H1 (cell line): Measurements from ENCODE around the gene MMAA. TPM values are rescaled to one million over a fixed set of nuclear protein-coding genes. Genes with fewer than 3 reads are reported as not detected.

Experiments
- CREB1 ChIP-seq: IDR thresholded peaks from 2 replicates; pipeline ENCODE4 v1.6.1; 2012; ENCODE audit warnings: inconsistent platforms
- HDAC2 ChIP-seq, 2 experiments: fragments of 300-600 bp in 1 of 2; sonication (generic) in 1 of 2; IDR thresholded peaks; 2 replicates each; pipeline ENCODE4 v1.6.1; 2011 to 2012; ENCODE audit warnings: low read depth in 2 of 2, low read length in 2 of 2, mild to moderate bottlenecking in 2 of 2, moderate library complexity in 2 of 2, borderline replicate concordance in 1 of 2, inconsistent platforms in 1 of 2
- MAFK ChIP-seq: IDR thresholded peaks from 2 replicates; pipeline ENCODE4 v1.6.1; 2012; ENCODE audit warnings: low read depth, mild to moderate bottlenecking, improper control_type of control experiment, low read length
- POU5F1 ChIP-seq: IDR thresholded peaks from 2 replicates; pipeline ENCODE4 v1.6.1; 2011; ENCODE audit warnings: low read depth, mild to moderate bottlenecking, low read length, moderate library complexity
- SIN3A ChIP-seq, 2 experiments: IDR thresholded peaks in 1 of 2; conservative IDR thresholded peaks in 1 of 2; 2 replicates each; pipeline ENCODE4 v1.6.1; 2011 to 2012; ENCODE audit warnings: low read length in 2 of 2, improper control_type of control experiment in 1 of 2, low read depth in 1 of 2, mild to moderate bottlenecking in 1 of 2
- SP2 ChIP-seq: IDR thresholded peaks from 2 replicates; pipeline ENCODE4 v1.6.1; 2012; ENCODE audit warnings: mild to moderate bottlenecking, low read length, inconsistent platforms
- TBP ChIP-seq: IDR thresholded peaks from 2 replicates; pipeline ENCODE4 v1.6.1; 2011; ENCODE audit warnings: low read depth, low read length, improper control_type of control experiment
- polyA plus RNA-seq, 7 experiments: library from polyadenylated mRNA; depleted of rRNA in 3 of 7; stranded (reverse) in 5 of 7; unstranded in 2 of 7; fragments of >200 nt in 5 of 7; fragments of 200-250 nt in 2 of 7; gene quantifications; 1 replicate in 5 of 7; 2 replicates in 1 of 7; 4 replicates in 1 of 7; pipeline versions ENCODE4 v1.2.1 to v1.2.3, GENCODE V29; 2011 to 2013; ENCODE audit warnings: missing spikeins in 2 of 7, mixed read lengths in 2 of 7
- total RNA-seq: library from RNA; stranded (reverse); fragmentation: NEBNext Ultra II Directional; extraction: Animal tissue kit (Norgen Biotek cat#: 25700); gene quantifications from 2 replicates; pipeline ENCODE4 v1.2.1, GENCODE V29; 2021
- TF ChIP-seq, protein P1 (sequence below): fragments of 300-600 bp; sonication (generic); IDR thresholded peaks from 2 replicates; pipeline ENCODE4 v1.7.1; 2012; ENCODE audit warnings: low read length, moderate library complexity, mild to moderate bottlenecking, inconsistent platforms; ENCODE audit not compliant: insufficient replicate concordance

MMAA gene
- total and polyA plus RNA-seq, 2 of the 8 experiments (the other 6 are each of a cell fraction or from before 2014, with no cell fraction given), result 0.98 to 4.9 TPM

GRCh38 chr4:145589916-145590702, 29.1 kb upstream of the MMAA start (continued):
- TF ChIP-seq TBP (no peak), CREB1 (no peak), HDAC2 (IDR thresholded peaks at IDR 0.05; ENCODE audit: borderline replicate concordance in 1 of 2, low read depth in 2 of 2, low read length in 2 of 2) (no peak), SP2 (no peak), POU5F1 (no peak), MAFK (no peak), SIN3A (conservative IDR thresholded peaks at IDR 0.05 in 1 of 2, IDR thresholded peaks at IDR 0.05 in 1 of 2; ENCODE audit: low read depth in 1 of 2, low read length in 2 of 2) (no peak)
- TF ChIP-seq, protein P1, sequence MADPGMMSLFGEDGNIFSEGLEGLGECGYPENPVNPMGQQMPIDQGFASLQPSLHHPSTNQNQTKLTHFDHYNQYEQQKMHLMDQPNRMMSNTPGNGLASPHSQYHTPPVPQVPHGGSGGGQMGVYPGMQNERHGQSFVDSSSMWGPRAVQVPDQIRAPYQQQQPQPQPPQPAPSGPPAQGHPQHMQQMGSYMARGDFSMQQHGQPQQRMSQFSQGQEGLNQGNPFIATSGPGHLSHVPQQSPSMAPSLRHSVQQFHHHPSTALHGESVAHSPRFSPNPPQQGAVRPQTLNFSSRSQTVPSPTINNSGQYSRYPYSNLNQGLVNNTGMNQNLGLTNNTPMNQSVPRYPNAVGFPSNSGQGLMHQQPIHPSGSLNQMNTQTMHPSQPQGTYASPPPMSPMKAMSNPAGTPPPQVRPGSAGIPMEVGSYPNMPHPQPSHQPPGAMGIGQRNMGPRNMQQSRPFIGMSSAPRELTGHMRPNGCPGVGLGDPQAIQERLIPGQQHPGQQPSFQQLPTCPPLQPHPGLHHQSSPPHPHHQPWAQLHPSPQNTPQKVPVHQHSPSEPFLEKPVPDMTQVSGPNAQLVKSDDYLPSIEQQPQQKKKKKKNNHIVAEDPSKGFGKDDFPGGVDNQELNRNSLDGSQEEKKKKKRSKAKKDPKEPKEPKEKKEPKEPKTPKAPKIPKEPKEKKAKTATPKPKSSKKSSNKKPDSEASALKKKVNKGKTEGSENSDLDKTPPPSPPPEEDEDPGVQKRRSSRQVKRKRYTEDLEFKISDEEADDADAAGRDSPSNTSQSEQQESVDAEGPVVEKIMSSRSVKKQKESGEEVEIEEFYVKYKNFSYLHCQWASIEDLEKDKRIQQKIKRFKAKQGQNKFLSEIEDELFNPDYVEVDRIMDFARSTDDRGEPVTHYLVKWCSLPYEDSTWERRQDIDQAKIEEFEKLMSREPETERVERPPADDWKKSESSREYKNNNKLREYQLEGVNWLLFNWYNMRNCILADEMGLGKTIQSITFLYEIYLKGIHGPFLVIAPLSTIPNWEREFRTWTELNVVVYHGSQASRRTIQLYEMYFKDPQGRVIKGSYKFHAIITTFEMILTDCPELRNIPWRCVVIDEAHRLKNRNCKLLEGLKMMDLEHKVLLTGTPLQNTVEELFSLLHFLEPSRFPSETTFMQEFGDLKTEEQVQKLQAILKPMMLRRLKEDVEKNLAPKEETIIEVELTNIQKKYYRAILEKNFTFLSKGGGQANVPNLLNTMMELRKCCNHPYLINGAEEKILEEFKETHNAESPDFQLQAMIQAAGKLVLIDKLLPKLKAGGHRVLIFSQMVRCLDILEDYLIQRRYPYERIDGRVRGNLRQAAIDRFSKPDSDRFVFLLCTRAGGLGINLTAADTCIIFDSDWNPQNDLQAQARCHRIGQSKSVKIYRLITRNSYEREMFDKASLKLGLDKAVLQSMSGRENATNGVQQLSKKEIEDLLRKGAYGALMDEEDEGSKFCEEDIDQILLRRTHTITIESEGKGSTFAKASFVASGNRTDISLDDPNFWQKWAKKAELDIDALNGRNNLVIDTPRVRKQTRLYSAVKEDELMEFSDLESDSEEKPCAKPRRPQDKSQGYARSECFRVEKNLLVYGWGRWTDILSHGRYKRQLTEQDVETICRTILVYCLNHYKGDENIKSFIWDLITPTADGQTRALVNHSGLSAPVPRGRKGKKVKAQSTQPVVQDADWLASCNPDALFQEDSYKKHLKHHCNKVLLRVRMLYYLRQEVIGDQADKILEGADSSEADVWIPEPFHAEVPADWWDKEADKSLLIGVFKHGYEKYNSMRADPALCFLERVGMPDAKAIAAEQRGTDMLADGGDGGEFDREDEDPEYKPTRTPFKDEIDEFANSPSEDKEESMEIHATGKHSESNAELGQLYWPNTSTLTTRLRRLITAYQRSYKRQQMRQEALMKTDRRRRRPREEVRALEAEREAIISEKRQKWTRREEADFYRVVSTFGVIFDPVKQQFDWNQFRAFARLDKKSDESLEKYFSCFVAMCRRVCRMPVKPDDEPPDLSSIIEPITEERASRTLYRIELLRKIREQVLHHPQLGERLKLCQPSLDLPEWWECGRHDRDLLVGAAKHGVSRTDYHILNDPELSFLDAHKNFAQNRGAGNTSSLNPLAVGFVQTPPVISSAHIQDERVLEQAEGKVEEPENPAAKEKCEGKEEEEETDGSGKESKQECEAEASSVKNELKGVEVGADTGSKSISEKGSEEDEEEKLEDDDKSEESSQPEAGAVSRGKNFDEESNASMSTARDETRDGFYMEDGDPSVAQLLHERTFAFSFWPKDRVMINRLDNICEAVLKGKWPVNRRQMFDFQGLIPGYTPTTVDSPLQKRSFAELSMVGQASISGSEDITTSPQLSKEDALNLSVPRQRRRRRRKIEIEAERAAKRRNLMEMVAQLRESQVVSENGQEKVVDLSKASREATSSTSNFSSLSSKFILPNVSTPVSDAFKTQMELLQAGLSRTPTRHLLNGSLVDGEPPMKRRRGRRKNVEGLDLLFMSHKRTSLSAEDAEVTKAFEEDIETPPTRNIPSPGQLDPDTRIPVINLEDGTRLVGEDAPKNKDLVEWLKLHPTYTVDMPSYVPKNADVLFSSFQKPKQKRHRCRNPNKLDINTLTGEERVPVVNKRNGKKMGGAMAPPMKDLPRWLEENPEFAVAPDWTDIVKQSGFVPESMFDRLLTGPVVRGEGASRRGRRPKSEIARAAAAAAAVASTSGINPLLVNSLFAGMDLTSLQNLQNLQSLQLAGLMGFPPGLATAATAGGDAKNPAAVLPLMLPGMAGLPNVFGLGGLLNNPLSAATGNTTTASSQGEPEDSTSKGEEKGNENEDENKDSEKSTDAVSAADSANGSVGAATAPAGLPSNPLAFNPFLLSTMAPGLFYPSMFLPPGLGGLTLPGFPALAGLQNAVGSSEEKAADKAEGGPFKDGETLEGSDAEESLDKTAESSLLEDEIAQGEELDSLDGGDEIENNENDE, result no peak
